Transverse colon (tissue), 3 donors: ENCODE measurements around the gene CNDP2.

Source experiments
- CTCF ChIP-seq, 5 experiments: fragments of 200-600 bp in 3 of 5; fragments of 450-650 bp in 2 of 5; sonication (generic) in 3 of 5; IDR thresholded peaks; 1 replicate in 2 of 5; 2 replicates in 3 of 5; pipeline ENCODE4 v1.5.1; 2016 to 2017; ENCODE audit warnings: antibody characterized with exemption in 5 of 5, inconsistent platforms in 3 of 5, mild to moderate bottlenecking in 2 of 5, moderate library complexity in 1 of 5
- EP300 ChIP-seq: sonication (generic); formaldehyde crosslinking; IDR thresholded peaks from one replicate; pipeline ENCODE4 v1.6.1; 2017; ENCODE audit warnings: antibody characterized with exemption, low read depth

GRCh38 chr18:74460825-74461224, 35.3 kb upstream of the CNDP2 start:
- no peak for TF ChIP-seq EP300
- TF ChIP-seq CTCF (IDR thresholded peaks at IDR 0.05), result no peak
